RPMI7951 (cell line): ENCODE measurements around the gene LRP2. TPM values are rescaled to one million over a fixed set of nuclear protein-coding genes. Genes with fewer than 3 reads are reported as not detected.
"Not testable (repeated sequence)": the region's sequence is repeated elsewhere in the genome, so short reads cannot be mapped to it uniquely, and the experiment has no call there.

Experiments
- DNase-seq: peaks from one replicate; pipeline ENCODE4 v3.0.0-alpha.2; 2012; ENCODE audit warnings: low read depth
- total RNA-seq: library from RNA; depleted of rRNA; stranded (reverse); fragments of >200 nt; shearing (Covaris generic); gene quantifications from 2 replicates; pipeline ENCODE4 v1.2.3, GENCODE V29; 2014

Gene LRP2
- total RNA-seq, 1 experiment from 2014 or later = not detected

- DNase-seq = no peak
Measured at GRCh38 chr2:169348321-169349024, 13.9 kb downstream of the LRP2 start.

GRCh38 chr2:169345486-169346437 is 16.6 kb downstream of the LRP2 start:
- no peak for DNase-seq

GRCh38 chr2:169344736-169345485 is 17.4 kb downstream of the LRP2 start:
- no peak for DNase-seq

GRCh38 chr2:169343202-169343601 is 19.1 kb downstream of the LRP2 start:
- no peak for DNase-seq

- DNase-seq = no peak
Measured at GRCh38 chr2:169339657-169340056, 22.7 kb downstream of the LRP2 start.

GRCh38 chr2:169336695-169337094 is 25.6 kb downstream of the LRP2 start:
- no peak for DNase-seq

GRCh38 chr2:169330555-169331198 is 31.7 kb downstream of the LRP2 start:
- no peak for DNase-seq

GRCh38 chr2:169329688-169330554 is 32.4 kb downstream of the LRP2 start:
- DNase-seq = no peak

GRCh38 chr2:169328785-169329184 is 33.5 kb downstream of the LRP2 start:
- no peak for DNase-seq

- not testable (repeated sequence) for DNase-seq
Measured at GRCh38 chr2:169327837-169328236, 34.5 kb downstream of the LRP2 start.

GRCh38 chr2:169325886-169326285 is 36.4 kb downstream of the LRP2 start:
- DNase-seq = not testable (repeated sequence)

GRCh38 chr2:169324581-169325260 is 37.6 kb downstream of the LRP2 start:
- no peak for DNase-seq

- DNase-seq = no peak
Measured at GRCh38 chr2:169323841-169324240, 38.5 kb downstream of the LRP2 start.

- DNase-seq = no peak
Measured at GRCh38 chr2:169320561-169320960, 41.8 kb downstream of the LRP2 start.

- DNase-seq = no peak
Measured at GRCh38 chr2:169315357-169315756, 47.0 kb downstream of the LRP2 start.

GRCh38 chr2:169308349-169308748 is 54.0 kb downstream of the LRP2 start:
- not testable (repeated sequence) for DNase-seq

GRCh38 chr2:169304689-169305088 is 57.6 kb downstream of the LRP2 start:
- not testable (repeated sequence) for DNase-seq

- DNase-seq = peak; percentile 4
Measured at GRCh38 chr2:169303579-169304305, 58.6 kb downstream of the LRP2 start.

GRCh38 chr2:169302364-169302763 is 60.0 kb downstream of the LRP2 start:
- no peak for DNase-seq
